Measurements from ENCODE around the gene TMEM231. TPM values are rescaled to one million over a fixed set of nuclear protein-coding genes. Genes with fewer than 3 reads are reported as not detected.
"Not testable (repeated sequence)": the region's sequence is repeated elsewhere in the genome, so short reads cannot be mapped to it uniquely, and the experiment has no call there.

TMEM231 gene
- total RNA-seq, 2 donors from 2014 or later = 2.1 to 3.2 TPM

GRCh38 chr16:75529056-75529905, 26.8 kb downstream of the TMEM231 start:
- Mint-ChIP-seq H3K4me3 (no peak overlapping the region), H3K36me3 (ENCODE audit: low read depth) (no peaks in the 10 kb centered on the region), H3K27ac (no peak overlapping the region), H3K9me3 (no peaks in the 10 kb centered on the region), H3K4me1 (no peaks in the 10 kb centered on the region), H3K27me3 (no peaks in the 10 kb centered on the region)
- no peak for ATAC-seq (replicated peaks)

- Mint-ChIP-seq H3K36me3 (ENCODE audit: low read depth) (no peaks in the 10 kb centered on the region), H3K27ac (no peak overlapping the region), H3K4me3 (no peak overlapping the region), H3K27me3 (no peaks in the 10 kb centered on the region), H3K9me3 (no peaks in the 10 kb centered on the region), H3K4me1 (no peaks in the 10 kb centered on the region)
- ATAC-seq (replicated peaks) = no peak
These were observed 28.2 kb downstream of the TMEM231 start for GRCh38 chr16:75527825-75528299.

- no peaks in the 10 kb centered on the region for H3K9me3 Mint-ChIP-seq
- no peaks in the 10 kb centered on the region for H3K36me3 Mint-ChIP-seq (ENCODE audit: low read depth)
- H3K27me3 Mint-ChIP-seq = no peaks in the 10 kb centered on the region
- ATAC-seq (replicated peaks) = no peak
- H3K4me3 Mint-ChIP-seq = no peak overlapping the region
- H3K27ac Mint-ChIP-seq = no peak overlapping the region
- no peaks in the 10 kb centered on the region for H3K4me1 Mint-ChIP-seq
These were observed 29.8 kb downstream of the TMEM231 start for GRCh38 chr16:75526032-75526790.

GRCh38 chr16:75519175-75519574, 36.9 kb downstream of the TMEM231 start:
- no peaks in the 10 kb centered on the region for H3K27me3 Mint-ChIP-seq
- no peak for ATAC-seq (replicated peaks)
- H3K4me1 Mint-ChIP-seq = no peaks in the 10 kb centered on the region
- H3K27ac Mint-ChIP-seq = no peak overlapping the region
- no peaks in the 10 kb centered on the region for H3K36me3 Mint-ChIP-seq (ENCODE audit: low read depth)
- no peak overlapping the region for H3K4me3 Mint-ChIP-seq
- H3K9me3 Mint-ChIP-seq = no peaks in the 10 kb centered on the region

- not testable (repeated sequence) for H3K4me1 Mint-ChIP-seq; H3K27ac Mint-ChIP-seq; H3K9me3 Mint-ChIP-seq; H3K27me3 Mint-ChIP-seq; H3K36me3 Mint-ChIP-seq (ENCODE audit: low read depth)
- H3K4me3 Mint-ChIP-seq = peak overlapping the region; percentile 88
- peak; percentile 31 for ATAC-seq (replicated peaks)
These were observed 39.7 kb downstream of the TMEM231 start for GRCh38 chr16:75516189-75516966.

- H3K9me3 Mint-ChIP-seq = no peaks in the 10 kb centered on the region
- no peaks in the 10 kb centered on the region for H3K4me1 Mint-ChIP-seq
- ATAC-seq (replicated peaks) = no peak
- no peaks in the 10 kb centered on the region for H3K36me3 Mint-ChIP-seq (ENCODE audit: low read depth)
- no peak overlapping the region for H3K4me3 Mint-ChIP-seq
- H3K27ac Mint-ChIP-seq = no peak overlapping the region
- H3K27me3 Mint-ChIP-seq = no peaks in the 10 kb centered on the region
These were observed 41.8 kb downstream of the TMEM231 start for GRCh38 chr16:75514296-75514695.

GRCh38 chr16:75506574-75506973, 49.5 kb downstream of the TMEM231 start:
- Mint-ChIP-seq H3K27me3 (peaks cover 13% of the 10 kb centered on the region), H3K36me3 (ENCODE audit: low read depth) (no peaks in the 10 kb centered on the region), H3K4me3 (no peak overlapping the region), H3K9me3 (no peaks in the 10 kb centered on the region), H3K4me1 (no peaks in the 10 kb centered on the region), H3K27ac (no peak overlapping the region)
- no peak for ATAC-seq (replicated peaks)

GRCh38 chr16:75506107-75506506, 49.9 kb downstream of the TMEM231 start:
- Mint-ChIP-seq H3K27ac (no peak overlapping the region), H3K4me1 (no peaks in the 10 kb centered on the region), H3K4me3 (no peak overlapping the region), H3K27me3 (peaks cover 13% of the 10 kb centered on the region), H3K9me3 (no peaks in the 10 kb centered on the region), H3K36me3 (ENCODE audit: low read depth) (no peaks in the 10 kb centered on the region)
- no peak for ATAC-seq (replicated peaks)

GRCh38 chr16:75503801-75504200, 52.3 kb downstream of the TMEM231 start:
- ATAC-seq (replicated peaks) = no peak
- Mint-ChIP-seq H3K27ac (no peak overlapping the region), H3K4me1 (no peaks in the 10 kb centered on the region), H3K27me3 (peaks cover 13% of the 10 kb centered on the region), H3K9me3 (no peaks in the 10 kb centered on the region), H3K4me3 (no peak overlapping the region), H3K36me3 (ENCODE audit: low read depth) (no peaks in the 10 kb centered on the region)

GRCh38 chr16:75502916-75503605, 53.0 kb downstream of the TMEM231 start:
- Mint-ChIP-seq H3K36me3 (ENCODE audit: low read depth) (no peaks in the 10 kb centered on the region), H3K4me3 (no peak overlapping the region), H3K27me3 (peaks cover 13% of the 10 kb centered on the region), H3K9me3 (no peaks in the 10 kb centered on the region), H3K27ac (no peak overlapping the region), H3K4me1 (no peaks in the 10 kb centered on the region)
- no peak for ATAC-seq (replicated peaks)

- H3K36me3 Mint-ChIP-seq (ENCODE audit: low read depth); H3K4me1 Mint-ChIP-seq; H3K27ac Mint-ChIP-seq; ATAC-seq (replicated peaks); H3K9me3 Mint-ChIP-seq; H3K27me3 Mint-ChIP-seq; H3K4me3 Mint-ChIP-seq: not testable (repeated sequence)
These were observed 54.2 kb downstream of the TMEM231 start for GRCh38 chr16:75501820-75502219.

GRCh38 chr16:75501359-75501758, 54.7 kb downstream of the TMEM231 start:
- no peaks in the 10 kb centered on the region for H3K9me3 Mint-ChIP-seq
- peaks cover 4% of the 10 kb centered on the region for H3K27me3 Mint-ChIP-seq
- H3K4me1 Mint-ChIP-seq = no peaks in the 10 kb centered on the region
- H3K36me3 Mint-ChIP-seq (ENCODE audit: low read depth) = no peaks in the 10 kb centered on the region
- H3K4me3 Mint-ChIP-seq = no peak overlapping the region
- no peak for ATAC-seq (replicated peaks)
- no peak overlapping the region for H3K27ac Mint-ChIP-seq

- H3K4me1 Mint-ChIP-seq; H3K9me3 Mint-ChIP-seq; H3K4me3 Mint-ChIP-seq; ATAC-seq (replicated peaks); H3K27me3 Mint-ChIP-seq; H3K36me3 Mint-ChIP-seq (ENCODE audit: low read depth); H3K27ac Mint-ChIP-seq: not testable (repeated sequence)
These were observed 57.3 kb downstream of the TMEM231 start for GRCh38 chr16:75498605-75499322.
